ENCODE data around the gene RASSF5. TPM values are rescaled to one million over a fixed set of nuclear protein-coding genes. Genes with fewer than 3 reads are reported as not detected.

Gene RASSF5
- total and polyA plus RNA-seq, 9 of the 15 experiments (the other 6 are each of a cell fraction or from before 2014, with no cell fraction given): 6.1 to 41.0 (median 25.2) TPM

- ATAC-seq (no peak), FAIRE-seq (no peak), DNase-seq (ENCODE audit: extremely low read depth in 1 of 4, low spot score in 3 of 4) (no peak)
- H4K20me1 ChIP-seq (replicated peaks; ENCODE audit: control insufficient read depth, insufficient read depth, low read length): no peaks in the 10 kb centered on the region
- H3K4me3 ChIP-seq: no peak overlapping the region
- H3K79me2 ChIP-seq (ENCODE audit: control insufficient read depth, insufficient read depth, low read length): no peaks in the 10 kb centered on the region
- in situ Hi-C loops (cut with MboI) (no loop called here), intact Hi-C loops (cut with micrococcal nuclease) (loop anchor here (5.0 to 10.0 kb wide), 5 partner anchors 169 to 482 kb away; partner anchors contain the start of gene FCAMR)
- peaks cover 15 to 26% of the 10 kb centered on the region in 2 experiments for H3K4me1 ChIP-seq (replicated peaks in 1 of 2; ENCODE audit: control insufficient read depth in 2 of 2, insufficient read depth in 2 of 2, low read length in 2 of 2)
- no peak overlapping the region for H3K27ac ChIP-seq (ENCODE audit: extremely low read depth, low read depth, low read length)
- H3K36me3 ChIP-seq (ENCODE audit: control insufficient read depth, insufficient read depth, low read length): no peaks in the 10 kb centered on the region
- no peaks in the 10 kb centered on the region for H3K9me3 ChIP-seq (replicated peaks; ENCODE audit: control insufficient read depth, insufficient read depth, low read depth, low read length)
- CTCF ChIA-PET (ENCODE audit: low intra/inter-chr PET ratio): no interaction called here
- no peaks in the 10 kb centered on the region for H3K9me1 ChIP-seq (ENCODE audit: control insufficient read depth, insufficient read depth, low read length)
- H3K4me2 ChIP-seq (ENCODE audit: insufficient read depth, low read length): no peak overlapping the region
- BruUV-seq (replicated peaks): no TSS peak
- no peak overlapping the region for H3K9ac ChIP-seq (ENCODE audit: insufficient read depth in 1 of 2, low read depth in 2 of 2, low read length in 2 of 2)
- POLR2A ChIA-PET: interaction anchor here (0.6 to 1.0 kb wide), 4 partner anchors 10 to 342 kb away, joined by 3 to 4 read pairs (median 3); no protein-coding TSS in a partner anchor
- TF ChIP-seq NFIX (CRISPR knock-in tag; IDR thresholded peaks at IDR 0.05; ENCODE audit: low read depth): peak; percentile 29; the same call in 1 of the 2 replicates
- no peak for TF ChIP-seq JUN (IDR thresholded peaks at IDR 0.05; ENCODE audit: borderline replicate concordance, low read depth, low read length)
- TF ChIP-seq JUN (CRISPR knock-in tag; IDR thresholded peaks at IDR 0.05; ENCODE audit: borderline replicate concordance): no peak
- no peak for TF ChIP-seq POLR3A (IDR thresholded peaks at IDR 0.05; ENCODE audit: borderline replicate concordance, extremely low read depth, insufficient read depth, insufficient read length)
- no peak for TF ChIP-seq MYNN (IDR thresholded peaks at IDR 0.05)
- TF ChIP-seq MYNN (CRISPR knock-in tag; IDR thresholded peaks at IDR 0.05): no peak
- TF ChIP-seq POLR2H (tag; IDR thresholded peaks at IDR 0.05; ENCODE audit: low read depth): no peak
- no peak for TF ChIP-seq HINFP (tag; conservative IDR thresholded peaks at IDR 0.05; ENCODE audit: low read depth)
- TF ChIP-seq NFIC (IDR thresholded peaks at IDR 0.05): peak; percentile 90
- no peak for TF ChIP-seq HMBOX1 (IDR thresholded peaks at IDR 0.05)
- 52% methylated on average over 9 of the region's 9 CpGs for WGBS (ENCODE audit: insufficient coverage, low coverage, missing lambda C conversion rate)
- H3K27me3 ChIP-seq (ENCODE audit: control insufficient read depth in 2 of 2, insufficient read depth in 2 of 2, low read length in 2 of 2): no peaks in the 10 kb centered on the region
- no peak overlapping the region for H2AFZ ChIP-seq (ENCODE audit: low read depth, low read length)
Observed at GRCh38 chr1:206493279-206493678, 14.1 kb upstream of the RASSF5 start.

All from K562 (cell line).